A673 (cell line): ENCODE results near the gene SOBP. TPM values are rescaled to one million over a fixed set of nuclear protein-coding genes. Genes with fewer than 3 reads are reported as not detected.

Experiments used
- BruUV-seq: library from RNA; stranded (reverse); fragments of 400-500 nt; replicated peaks from 2 replicates; lab custom pipeline; 2021; lab: Mats Ljungman, UMichigan
- CTCF ChIA-PET: fragments of 300-600 bp; sonication (Branson Sonifier 250); formaldehyde crosslinking; loops from one replicate; lab custom pipeline; 2022; ENCODE audit warnings: antibody characterized with exemption; lab: Charles Lee
- POLR2A ChIA-PET: fragments of 300-600 bp; sonication (Branson Sonifier 250); formaldehyde crosslinking; loops from one replicate; lab custom pipeline; 2022; ENCODE audit warnings: antibody characterized with exemption; ENCODE audit not compliant: low non-redundant PET; lab: Charles Lee
- DNase-seq: peaks from one replicate; pipeline ENCODE4 v3.0.0-alpha.2; 2015; ENCODE audit warnings: low spot score
- H3K27ac ChIP-seq: fragments of 200-600 bp; sonication (generic); 2 replicates; pipeline ENCODE4 v1.5.1; 2016; ENCODE audit warnings: mixed run types, low read depth, mild to moderate bottlenecking, mixed read lengths, antibody characterized with exemption, low read length; ENCODE audit not compliant: poor library complexity, severe bottlenecking
- H3K27me3 ChIP-seq: fragments of 200-600 bp; sonication (generic); replicated peaks from 2 replicates; pipeline ENCODE4 v1.6.1; 2017; ENCODE audit warnings: mixed run types, low read depth, mild to moderate bottlenecking, mixed read lengths, antibody characterized with exemption, low read length; ENCODE audit not compliant: insufficient read depth, poor library complexity
- H3K36me3 ChIP-seq: fragments of 200-600 bp; sonication (generic); 2 replicates; pipeline ENCODE4 v1.6.1; 2016; ENCODE audit warnings: mixed run types, mild to moderate bottlenecking, mixed read lengths, antibody characterized with exemption, low read length; ENCODE audit not compliant: insufficient read depth, poor library complexity, severe bottlenecking
- H3K4me1 ChIP-seq: fragments of 200-600 bp; sonication (generic); 2 replicates; pipeline ENCODE4 v1.6.1; 2017; ENCODE audit warnings: mixed run types, mild to moderate bottlenecking, mixed read lengths, antibody characterized with exemption, low read length; ENCODE audit not compliant: insufficient read depth, poor library complexity, severe bottlenecking
- H3K4me3 ChIP-seq: fragments of 200-600 bp; sonication (generic); 2 replicates; pipeline ENCODE4 v1.5.1; 2016; ENCODE audit warnings: low read depth, mixed run types, mild to moderate bottlenecking, mixed read lengths, low read length; ENCODE audit not compliant: poor library complexity, severe bottlenecking
- H3K9me3 ChIP-seq: fragments of 200-600 bp; sonication (generic); 2 replicates; pipeline ENCODE4 v1.6.1; 2016; ENCODE audit warnings: mixed run types, low read depth, mild to moderate bottlenecking, mixed read lengths, antibody characterized with exemption, low read length; ENCODE audit not compliant: poor library complexity, severe bottlenecking
- CTCF ChIP-seq: fragments of 300-800, 200-600 bp; sonication (generic); conservative IDR thresholded peaks from 2 replicates; pipeline ENCODE4 v1.5.1; 2017; ENCODE audit warnings: low read depth, mild to moderate bottlenecking, antibody characterized with exemption, low read length, moderate library complexity, mixed read lengths
- EZH2 ChIP-seq: fragments of 200-600 bp; sonication (generic); IDR thresholded peaks from 2 replicates; pipeline ENCODE4 v1.6.1; 2017; ENCODE audit warnings: borderline replicate concordance, low read depth, mild to moderate bottlenecking, mixed read lengths, antibody characterized with exemption, low read length; ENCODE audit not compliant: poor library complexity, severe bottlenecking
- intact Hi-C: fragments of 100-400 bp; cut with micrococcal nuclease; formaldehyde crosslinking; loops from one replicate; pipeline ENCODE4 v1.10.0; 2022; ENCODE audit not compliant: unreplicated experiment
- total RNA-seq: library from RNA; stranded (reverse); gene quantifications from 2 replicates; pipeline ENCODE4 v1.2.3, GENCODE V29; 2021

SOBP gene
- total RNA-seq, 1 experiment from 2014 or later = 3.3 TPM

GRCh38 chr6:107555449-107555848, 65.5 kb downstream of the SOBP start:
- intact Hi-C loops = no loop called here
- Histone ChIP-seq H3K4me3 (no peak overlapping the region), H3K27me3 (no peaks in the 10 kb centered on the region), H3K27ac (no peak overlapping the region), H3K9me3 (no peaks in the 10 kb centered on the region), H3K36me3 (no peaks in the 10 kb centered on the region), H3K4me1 (peaks cover 9% of the 10 kb centered on the region)
- no TSS peak for BruUV-seq
- TF ChIP-seq CTCF = no peak
- TF ChIP-seq EZH2 = no peak
- ChIA-PET POLR2A (no interaction called here), CTCF (no interaction called here)
- DNase-seq = peak; percentile 55

- no peak overlapping the region for H3K27ac ChIP-seq
- no peak for DNase-seq
- H3K27me3 ChIP-seq = no peaks in the 10 kb centered on the region
- H3K36me3 ChIP-seq = no peaks in the 10 kb centered on the region
- no peaks in the 10 kb centered on the region for H3K9me3 ChIP-seq
- intact Hi-C loops = no loop called here
- H3K4me3 ChIP-seq = no peak overlapping the region
- peaks cover 9% of the 10 kb centered on the region for H3K4me1 ChIP-seq
- BruUV-seq = no TSS peak
- TF ChIP-seq EZH2 (no peak), CTCF (no peak)
- POLR2A ChIA-PET = no interaction called here
- CTCF ChIA-PET = no interaction called here
These were observed 66.2 kb downstream of the SOBP start for GRCh38 chr6:107556082-107556481.

- no peak overlapping the region for H3K4me3 ChIP-seq
- H3K27ac ChIP-seq = no peak overlapping the region
- ChIA-PET CTCF (no interaction called here), POLR2A (no interaction called here)
- no peak for DNase-seq
- no peak for TF ChIP-seq EZH2
- TF ChIP-seq CTCF = no peak
- peaks cover 9% of the 10 kb centered on the region for H3K4me1 ChIP-seq
- no peaks in the 10 kb centered on the region for H3K36me3 ChIP-seq
- BruUV-seq = no TSS peak
- H3K27me3 ChIP-seq = no peaks in the 10 kb centered on the region
- H3K9me3 ChIP-seq = no peaks in the 10 kb centered on the region
- intact Hi-C loops = no loop called here
These were observed 67.8 kb downstream of the SOBP start for GRCh38 chr6:107557698-107558097.
